GM12865 (cell line): ENCODE measurements around the gene YWHAH.

ENCODE experiments used
- DNase-seq: peaks from one replicate; pipeline ENCODE4 v3.0.0; 2010; ENCODE audit warnings: low read depth
- H3K4me3 ChIP-seq: 2 replicates; pipeline ENCODE4 v1.5.1; 2011; ENCODE audit warnings: mild to moderate bottlenecking, low read depth, low read length, control low read depth
- TF ChIP-seq, protein P1 (sequence below): IDR thresholded peaks from 2 replicates; pipeline ENCODE4 v1.5.1; 2011; ENCODE audit warnings: low read length, control low read depth, low read depth, inconsistent platforms; ENCODE audit not compliant: insufficient read depth; ENCODE audit errors: missing control alignments

Gene YWHAH

GRCh38 chr22:31921106-31921505 lies 23.2 kb upstream of the YWHAH start:
- TF ChIP-seq, protein P1, sequence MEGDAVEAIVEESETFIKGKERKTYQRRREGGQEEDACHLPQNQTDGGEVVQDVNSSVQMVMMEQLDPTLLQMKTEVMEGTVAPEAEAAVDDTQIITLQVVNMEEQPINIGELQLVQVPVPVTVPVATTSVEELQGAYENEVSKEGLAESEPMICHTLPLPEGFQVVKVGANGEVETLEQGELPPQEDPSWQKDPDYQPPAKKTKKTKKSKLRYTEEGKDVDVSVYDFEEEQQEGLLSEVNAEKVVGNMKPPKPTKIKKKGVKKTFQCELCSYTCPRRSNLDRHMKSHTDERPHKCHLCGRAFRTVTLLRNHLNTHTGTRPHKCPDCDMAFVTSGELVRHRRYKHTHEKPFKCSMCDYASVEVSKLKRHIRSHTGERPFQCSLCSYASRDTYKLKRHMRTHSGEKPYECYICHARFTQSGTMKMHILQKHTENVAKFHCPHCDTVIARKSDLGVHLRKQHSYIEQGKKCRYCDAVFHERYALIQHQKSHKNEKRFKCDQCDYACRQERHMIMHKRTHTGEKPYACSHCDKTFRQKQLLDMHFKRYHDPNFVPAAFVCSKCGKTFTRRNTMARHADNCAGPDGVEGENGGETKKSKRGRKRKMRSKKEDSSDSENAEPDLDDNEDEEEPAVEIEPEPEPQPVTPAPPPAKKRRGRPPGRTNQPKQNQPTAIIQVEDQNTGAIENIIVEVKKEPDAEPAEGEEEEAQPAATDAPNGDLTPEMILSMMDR: no peak
- no peak overlapping the region for H3K4me3 ChIP-seq
- no peak for DNase-seq

DNA sequence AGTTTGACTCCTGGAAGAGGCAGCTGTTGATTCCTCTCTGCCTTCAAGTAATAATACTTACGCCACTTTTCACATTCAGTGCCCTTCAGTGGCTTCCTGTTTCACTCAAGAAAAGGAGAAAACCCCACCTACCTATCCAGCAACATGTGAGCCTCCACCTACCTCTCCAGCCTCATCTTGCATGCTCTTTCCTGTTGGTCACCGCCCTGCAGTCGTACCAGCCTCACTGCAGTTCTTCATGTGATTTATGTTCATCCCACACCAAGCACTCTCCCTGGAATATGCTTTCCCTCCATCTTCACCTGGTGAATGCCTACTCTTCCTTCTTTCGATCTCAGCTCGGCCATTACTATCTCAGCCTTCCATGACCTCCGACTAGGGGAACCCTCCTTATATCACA lies 21.8 kb upstream of the YWHAH start:
- no peak for DNase-seq
- TF ChIP-seq, protein P1: no peak
- no peak overlapping the region for H3K4me3 ChIP-seq

DNA sequence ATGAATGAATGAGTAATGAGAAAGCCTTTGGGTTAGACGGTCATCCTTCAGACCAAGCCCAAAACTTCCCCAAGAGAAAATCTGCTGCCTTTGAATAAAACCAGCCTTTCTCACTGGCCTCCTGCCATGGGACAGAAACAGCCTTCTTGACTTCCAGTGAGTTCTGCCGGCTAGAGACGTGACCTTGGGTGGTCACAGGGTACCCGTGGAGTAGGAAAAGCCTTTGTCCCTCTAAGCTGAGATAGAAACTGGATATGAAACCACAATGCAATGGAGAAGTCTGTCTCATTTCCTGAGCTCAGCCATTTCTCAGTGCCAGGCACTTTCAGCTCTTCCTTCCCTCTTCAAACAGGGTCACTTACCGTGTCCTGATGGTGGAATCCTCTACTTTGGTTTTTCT lies 21.2 kb upstream of the YWHAH start:
- no peak overlapping the region for H3K4me3 ChIP-seq
- DNase-seq: no peak
- TF ChIP-seq, protein P1: no peak

DNA sequence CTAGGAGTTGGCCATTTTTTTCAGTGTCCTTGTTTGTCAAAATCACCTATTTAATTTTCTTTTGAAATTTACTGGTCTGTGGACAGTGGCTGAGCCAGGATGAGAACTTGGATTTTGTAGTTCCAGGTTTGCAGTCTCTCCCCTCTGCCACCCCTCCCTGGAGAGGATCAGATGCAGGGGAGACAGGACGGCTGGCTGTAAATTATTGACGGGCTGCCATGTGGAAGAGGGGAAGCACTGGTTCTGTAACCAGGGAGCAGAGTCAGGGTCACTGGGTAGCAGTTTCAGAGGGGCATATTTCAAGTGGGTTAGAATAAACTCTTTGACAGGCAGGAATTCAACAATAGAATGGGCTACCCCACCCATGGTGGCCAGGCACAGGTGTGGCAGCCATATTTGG lies 20.6 kb upstream of the YWHAH start:
- DNase-seq: no peak
- H3K4me3 ChIP-seq: no peak overlapping the region
- TF ChIP-seq, protein P1: no peak

GRCh38 chr22:31925056-31925455 lies 19.3 kb upstream of the YWHAH start:
- DNase-seq: no peak
- TF ChIP-seq, protein P1: no peak
- H3K4me3 ChIP-seq: no peak overlapping the region

DNA sequence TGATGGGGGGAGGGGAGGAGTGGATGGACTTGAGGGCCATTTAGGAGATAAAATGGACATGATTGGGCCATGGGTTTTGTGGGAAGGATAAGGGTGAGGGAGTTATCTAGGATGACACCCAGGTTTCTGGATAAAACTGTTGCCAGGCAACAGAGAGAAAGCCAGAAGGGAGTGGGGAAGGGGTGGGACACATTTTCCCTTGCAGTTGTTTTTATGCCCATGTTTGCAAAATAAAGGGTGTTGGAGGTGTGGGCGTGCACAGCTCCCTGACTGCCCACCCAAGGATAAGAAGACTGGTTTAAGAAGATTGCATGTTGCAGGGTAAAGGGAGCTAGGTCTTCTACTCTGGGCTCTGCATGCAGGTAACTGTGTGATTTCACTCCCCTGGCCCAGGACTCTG lies 18.3 kb upstream of the YWHAH start:
- TF ChIP-seq, protein P1: no peak
- H3K4me3 ChIP-seq: no peak overlapping the region
- DNase-seq: no peak

GRCh38 chr22:31926969-31927368 lies 17.4 kb upstream of the YWHAH start:
- peak; percentile 27 for DNase-seq
- TF ChIP-seq, protein P1: no peak
- no peak overlapping the region for H3K4me3 ChIP-seq
